ENCODE results near the gene TCEANC2.

DNA sequence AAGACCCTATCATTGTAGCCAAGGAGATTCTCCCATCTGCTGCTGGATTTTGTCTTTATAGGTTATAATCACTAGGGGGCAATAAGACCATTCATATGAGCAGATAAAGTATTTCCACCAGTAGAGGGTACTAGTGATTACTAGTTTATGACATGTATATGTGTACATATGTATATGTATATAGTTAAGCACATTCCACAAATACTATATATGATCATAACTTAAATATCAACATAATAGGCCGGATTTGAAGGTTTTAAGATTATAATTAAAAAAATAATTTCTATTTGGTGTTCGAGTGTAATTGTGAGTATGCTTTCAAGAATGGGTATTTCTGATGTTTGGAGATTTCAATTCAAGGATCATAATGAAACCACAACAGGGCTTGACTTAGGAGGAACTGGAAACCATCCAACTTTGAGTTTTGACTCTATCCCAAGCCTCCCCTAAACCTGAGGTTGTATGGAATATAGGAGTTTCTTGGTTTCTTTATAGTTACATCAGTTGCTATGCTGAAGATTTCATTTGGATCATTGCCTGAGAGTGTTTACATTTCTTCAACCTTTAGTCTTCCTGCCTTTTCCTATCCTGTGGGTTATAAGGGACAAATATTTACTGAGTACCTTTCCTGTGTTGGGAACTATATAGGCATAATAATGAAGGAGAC is 16.9 kb downstream of the TCEANC2 start:
- TF ChIP-seq GATA2 (IDR thresholded peaks at IDR 0.05; ENCODE audit: low read depth, low read length) (no peak), GATA3 (IDR thresholded peaks at IDR 0.05; ENCODE audit: low read depth, low read length) (no peak)

All from SH-SY5Y (cell line).